Sigmoid colon (tissue), 7 donors: ENCODE measurements around the gene SIGMAR1. TPM values are rescaled to one million over a fixed set of nuclear protein-coding genes. Genes with fewer than 3 reads are reported as not detected.

Experiments
- DNase-seq: peaks from one replicate; pipeline ENCODE4 v3.0.0-alpha.2; 2019
- H3K27ac ChIP-seq, 4 donors: fragments of 200-600 bp; sonication (generic); one replicate each; pipeline ENCODE4 v1.5.1; 2016 to 2019; ENCODE audit warnings: mild to moderate bottlenecking in 1 of 4
- H3K27me3 ChIP-seq, 3 donors: fragments of 200-600 bp; sonication (generic); one replicate each; pipeline ENCODE4 v1.5.1; 2019; ENCODE audit warnings: mild to moderate bottlenecking in 1 of 3
- H3K36me3 ChIP-seq, 4 donors: fragments of 200-600 bp; sonication (generic); one replicate each; pipeline ENCODE4 v1.5.1; 2016 to 2019
- H3K4me1 ChIP-seq, 4 donors: fragments of 200-600 bp; sonication (generic); one replicate each; pipeline ENCODE4 v1.5.1; 2017 to 2019
- H3K4me3 ChIP-seq, 4 donors: fragments of 200-600 bp; sonication (generic); one replicate each; pipeline ENCODE4 v1.5.1; 2017 to 2019; ENCODE audit warnings: mild to moderate bottlenecking in 2 of 4, moderate library complexity in 1 of 4
- H3K9me3 ChIP-seq, 4 donors: fragments of 200-600 bp in 3 of 4; sonication (generic) in 3 of 4; one replicate each; pipeline versions ENCODE4 v1.5.1 to v1.6.1; 2013 to 2019
- CTCF ChIP-seq, 4 experiments: fragments of 450-650 bp in 3 of 4; fragments of 200-600 bp in 1 of 4; IDR thresholded peaks; one replicate each; pipeline ENCODE4 v1.5.1; 2016 to 2019; ENCODE audit warnings: antibody characterized with exemption in 4 of 4, mild to moderate bottlenecking in 3 of 4, moderate library complexity in 2 of 4
- EP300 ChIP-seq, 4 donors: sonication (generic); formaldehyde crosslinking; IDR thresholded peaks; one replicate each; pipeline ENCODE4 v1.6.1; 2017; ENCODE audit warnings: antibody characterized with exemption in 4 of 4
- POLR2A ChIP-seq, 2 donors: fragments of 450-650 bp; IDR thresholded peaks; one replicate each; pipeline ENCODE4 v1.6.1; 2016; ENCODE audit warnings: antibody characterized with exemption in 2 of 2, mild to moderate bottlenecking in 2 of 2, moderate library complexity in 2 of 2
- POLR2AphosphoS5 ChIP-seq, 4 donors: sonication (generic); formaldehyde crosslinking; IDR thresholded peaks; one replicate each; pipeline ENCODE4 v1.6.1; 2017; ENCODE audit warnings: antibody characterized with exemption in 4 of 4
- WGBS, 2 donors: extraction: QIAGEN DNeasy Blood & Tissue Kit; methylation state at CpG; one replicate each; pipeline ENCODE4 v1.1.7; 2013; 5-methylcytosine and 5-hydroxymethylcytosine counted together
- intact Hi-C: fragments of 100-400 bp; cut with DNase I; formaldehyde crosslinking; loops from one replicate; pipeline ENCODE4 v1.15.1; 2023
- polyA plus RNA-seq, 3 donors: library from polyadenylated mRNA; stranded (reverse); fragments of 200-250 nt; gene quantifications; one replicate each; pipeline ENCODE4 v1.2.3, GENCODE V29; 2013
- total RNA-seq, 4 donors: library from RNA; depleted of rRNA; stranded (reverse); fragments of >200 nt; gene quantifications; one replicate each; pipeline ENCODE4 v1.1.0, GENCODE V29; 2016
- donor health status: healthy with polysubstance abuse.
- donor health status: Bipolar disorder and iron deficiency.
- donor health status: healthy.

The SIGMAR1 gene
- total and polyA plus RNA-seq, 7 donors = 12.0 to 82.6 (median 70.6) TPM

- H3K27ac ChIP-seq = no peak overlapping the region
- no peak for DNase-seq
- peaks cover 0 to 11% (median 6%) of the 10 kb centered on the region in 4 donors for H3K4me1 ChIP-seq
- H3K4me3 ChIP-seq = no peak overlapping the region
- H3K36me3 ChIP-seq = no peaks in the 10 kb centered on the region
- intact Hi-C loops = no loop called here
- TF ChIP-seq POLR2A (IDR thresholded peaks at IDR 0.05) (no peak), CTCF (IDR thresholded peaks at IDR 0.05) (no peak), POLR2AphosphoS5 (IDR thresholded peaks at IDR 0.05) (no peak), EP300 (IDR thresholded peaks at IDR 0.05) (no peak)
- H3K9me3 ChIP-seq = no peaks in the 10 kb centered on the region
- no peaks in the 10 kb centered on the region for H3K27me3 ChIP-seq
Measured at GRCh38 chr9:34606190-34606589, 31.4 kb downstream of the SIGMAR1 start.

- Histone ChIP-seq H3K4me3 (no peak overlapping the region), H3K27ac (no peak overlapping the region), H3K36me3 (no peaks in the 10 kb centered on the region), H3K9me3 (no peaks in the 10 kb centered on the region), H3K27me3 (no peaks in the 10 kb centered on the region), H3K4me1 (no peaks in the 10 kb centered on the region)
- 61 to 64% methylated on average over 4 of the region's 4 CpGs for WGBS, 2 donors
- intact Hi-C loops = loop anchor here (2.0 kb wide), 1 partner anchor 57 kb away; no protein-coding TSS in a partner anchor
- DNase-seq = peak; percentile 89
- TF ChIP-seq CTCF (IDR thresholded peaks at IDR 0.05) = peak; percentile 79 to 92 (median 89)
- TF ChIP-seq POLR2A (IDR thresholded peaks at IDR 0.05) = no peak
- no peak for TF ChIP-seq EP300 (IDR thresholded peaks at IDR 0.05)
Measured at GRCh38 chr9:34603610-34604231, 33.9 kb downstream of the SIGMAR1 start.

- intact Hi-C loops = loop anchor here (2.0 kb wide), 1 partner anchor 55 kb away; no protein-coding TSS in a partner anchor
- H3K4me3 ChIP-seq = no peak overlapping the region
- H3K27ac ChIP-seq = no peak overlapping the region
- no peaks in the 10 kb centered on the region for H3K36me3 ChIP-seq
- no peaks in the 10 kb centered on the region for H3K27me3 ChIP-seq
- H3K4me1 ChIP-seq = no peaks in the 10 kb centered on the region
- no peak for TF ChIP-seq CTCF (IDR thresholded peaks at IDR 0.05)
- no peak for TF ChIP-seq EP300 (IDR thresholded peaks at IDR 0.05)
- no peak for TF ChIP-seq POLR2A (IDR thresholded peaks at IDR 0.05)
- no peak for TF ChIP-seq POLR2AphosphoS5 (IDR thresholded peaks at IDR 0.05)
- H3K9me3 ChIP-seq = no peaks in the 10 kb centered on the region
- no peak for DNase-seq
- 74 to 79% methylated on average over 6 of the region's 6 CpGs for WGBS, 2 donors
Measured at GRCh38 chr9:34601937-34602573, 35.5 kb downstream of the SIGMAR1 start.

GRCh38 chr9:34600908-34601307, 36.7 kb downstream of the SIGMAR1 start:
- Histone ChIP-seq H3K27me3 (no peaks in the 10 kb centered on the region), H3K4me1 (no peaks in the 10 kb centered on the region), H3K9me3 (no peaks in the 10 kb centered on the region), H3K4me3 (no peak overlapping the region), H3K27ac (no peak overlapping the region), H3K36me3 (no peaks in the 10 kb centered on the region)
- 6 to 30% methylated on average over 1 of the region's 1 CpG for WGBS, 2 donors
- no peak for DNase-seq
- intact Hi-C loops = no loop called here
- no peak for TF ChIP-seq CTCF (IDR thresholded peaks at IDR 0.05)
- TF ChIP-seq EP300 (IDR thresholded peaks at IDR 0.05) = no peak
- TF ChIP-seq POLR2AphosphoS5 (IDR thresholded peaks at IDR 0.05) = no peak
- no peak for TF ChIP-seq POLR2A (IDR thresholded peaks at IDR 0.05)
